HepG2 (cell line): ENCODE results near the gene SIGLEC9. TPM values are rescaled to one million over a fixed set of nuclear protein-coding genes. Genes with fewer than 3 reads are reported as not detected.

Experiments used
- ATAC-seq: fragments of 200-7000 bp; cut with Tn5 transposase; 3 replicates; pipeline ENCODE4 v1.9.1; 2020; ENCODE audit warnings: mild to moderate bottlenecking, moderate library complexity
- BruUV-seq: library from RNA; stranded (reverse); fragments of 400-500 nt; replicated peaks from 2 replicates; lab custom pipeline; 2021; lab: Mats Ljungman, UMichigan
- CTCF ChIA-PET: fragments of 300-600 bp; formaldehyde crosslinking; extraction: SDS; loops from one replicate; lab custom pipeline; 2021; ENCODE audit warnings: low total read pairs, inconsistent platforms, low intra/inter-chr PET ratio; lab: Yijun Ruan, JAX
- POLR2A ChIA-PET: fragments of 350-600 bp; sonication (Branson Sonifier 250); formaldehyde crosslinking; loops from one replicate; lab custom pipeline; 2020; ENCODE audit warnings: antibody characterized with exemption, inconsistent platforms; lab: Yijun Ruan, JAX
- DNase-seq: peaks from one replicate; pipeline ENCODE4 v3.0.0-alpha.2; 2015; ENCODE audit warnings: low spot score
- FAIRE-seq: peaks from 3 replicates; lab custom pipeline; 2011; peaks lifted over from hg19 to GRCh38; lab: Jason Lieb, UNC
- H2AFZ ChIP-seq: one replicate; pipeline ENCODE4 v1.6.1; 2011; ENCODE audit warnings: low read length, inconsistent platforms
- H3K27ac ChIP-seq: fragments of 300-600 bp; 3 replicates; pipeline ENCODE4 v1.8.0; 2011; ENCODE audit warnings: mixed run types, mild to moderate bottlenecking, mixed read lengths, low read length, inconsistent platforms; ENCODE audit not compliant: insufficient read depth; ENCODE audit errors: extremely low read length
- H3K27me3 ChIP-seq, 2 experiments: fragments of 200-600 bp in 1 of 2; 2 replicates in 1 of 2; 3 replicates in 1 of 2; pipeline versions ENCODE4 v1.6.0 to v1.8.0; 2011; ENCODE audit warnings: low read length in 2 of 2, mild to moderate bottlenecking in 2 of 2, moderate library complexity in 2 of 2, inconsistent platforms in 1 of 2; ENCODE audit not compliant: insufficient read depth in 2 of 2, control insufficient read depth in 1 of 2
- H3K36me3 ChIP-seq, 2 experiments: fragments of 200-600 bp in 1 of 2; replicated peaks in 1 of 2; 2 replicates in 1 of 2; 3 replicates in 1 of 2; pipeline versions ENCODE4 v1.5.1 to v1.8.0; 2011; ENCODE audit warnings: low read length in 2 of 2, inconsistent platforms in 1 of 2; ENCODE audit not compliant: insufficient read depth in 2 of 2, control insufficient read depth in 1 of 2
- H3K4me1 ChIP-seq: 2 replicates; pipeline ENCODE4 v1.5.1; 2012; ENCODE audit warnings: low read length, inconsistent platforms; ENCODE audit not compliant: insufficient read depth
- H3K4me2 ChIP-seq: 2 replicates; pipeline ENCODE4 v1.6.0; 2011; ENCODE audit warnings: low read depth, low read length, inconsistent platforms
- H3K4me3 ChIP-seq, 3 experiments: fragments of 200-600 bp in 1 of 3; sonication (generic), shearing (Covaris generic) in 1 of 3; replicated peaks in 1 of 3; 2 replicates each; pipeline ENCODE4 v1.5.1; 2011 to 2016; ENCODE audit warnings: low read length in 3 of 3, inconsistent platforms in 2 of 3, low read depth in 2 of 3, mild to moderate bottlenecking in 2 of 3, control low read depth in 1 of 3, mixed read lengths in 1 of 3; ENCODE audit not compliant: insufficient read depth in 1 of 3
- H3K79me2 ChIP-seq: one replicate; pipeline ENCODE4 v1.6.1; 2011; ENCODE audit warnings: low read length, inconsistent platforms; ENCODE audit not compliant: insufficient read depth
- H3K9ac ChIP-seq: 2 replicates; pipeline ENCODE4 v1.6.0; 2011; ENCODE audit warnings: mild to moderate bottlenecking, low read depth, low read length, inconsistent platforms; ENCODE audit not compliant: insufficient read depth
- H3K9me3 ChIP-seq: 2 replicates; pipeline ENCODE4 v1.5.1; 2012; ENCODE audit warnings: mild to moderate bottlenecking, low read length
- H4K20me1 ChIP-seq: 2 replicates; pipeline ENCODE4 v1.6.0; 2011; ENCODE audit warnings: inconsistent platforms, mild to moderate bottlenecking, low read length, moderate library complexity; ENCODE audit not compliant: insufficient read depth
- CCDC6 ChIP-seq: sonication (generic); formaldehyde crosslinking; IDR thresholded peaks from 2 replicates; pipeline ENCODE4 v1.8.1; 2022; ENCODE audit warnings: mild to moderate bottlenecking, missing genetic modification reagents, moderate library complexity
- PPARG ChIP-seq: conservative IDR thresholded peaks from 2 replicates; pipeline ENCODE4 v1.6.1; 2016; ENCODE audit warnings: missing biosample characterization, missing genetic modification reagents
- SCMH1 ChIP-seq: sonication (generic); formaldehyde crosslinking; IDR thresholded peaks from 2 replicates; pipeline ENCODE4 v1.9.0; 2021; ENCODE audit warnings: missing genetic modification reagents, mild to moderate bottlenecking, borderline replicate concordance
- SIX1 ChIP-seq: sonication (generic); formaldehyde crosslinking; IDR thresholded peaks from 2 replicates; pipeline ENCODE4 v1.4.0; 2020; ENCODE audit warnings: missing genetic modification reagents, borderline replicate concordance
- SMC3 ChIP-seq: IDR thresholded peaks from 2 replicates; pipeline ENCODE4 v1.6.1; 2011; ENCODE audit warnings: low read length, improper control_type of control experiment
- TEAD2 ChIP-seq: sonication (generic); formaldehyde crosslinking; IDR thresholded peaks from 2 replicates; pipeline ENCODE4 v1.9.0; 2021; ENCODE audit warnings: missing genetic modification reagents
- YY1 ChIP-seq: IDR thresholded peaks from 2 replicates; pipeline ENCODE4 v1.6.1; 2011; ENCODE audit warnings: low read length, low read depth, moderate library complexity, mild to moderate bottlenecking; ENCODE audit not compliant: insufficient read depth, insufficient replicate concordance
- ZBTB46 ChIP-seq: sonication (generic); formaldehyde crosslinking; IDR thresholded peaks from 2 replicates; pipeline ENCODE4 v1.4.0; 2020; ENCODE audit warnings: mild to moderate bottlenecking, missing genetic modification reagents, borderline replicate concordance
- ZNF577 ChIP-seq: sonication (generic); formaldehyde crosslinking; IDR thresholded peaks from 2 replicates; pipeline ENCODE4 v1.4.0; 2020; ENCODE audit warnings: mild to moderate bottlenecking, low read depth, missing genetic modification reagents, borderline replicate concordance
- WGBS: methylation state at CpG from one replicate; pipeline ENCODE4 v1.1.6; 2017; ENCODE audit warnings: low lambda C conversion rate; 5-methylcytosine and 5-hydroxymethylcytosine counted together
- in situ Hi-C: cut with HindIII; loops from 2 replicates; pipeline ENCODE4 v1.10.0; 2017; ENCODE audit warnings: low pct_unique_long_range_greater_than_20kb; ENCODE audit not compliant: extremely low pct_ligation_motif_present
- intact Hi-C: fragments of 100-400 bp; cut with micrococcal nuclease; formaldehyde crosslinking; loops from one replicate; pipeline ENCODE4 v1.10.0; 2022; ENCODE audit not compliant: unreplicated experiment
- polyA plus RNA-seq, 8 experiments: library from polyadenylated mRNA; depleted of rRNA in 3 of 8; stranded (reverse) in 7 of 8; unstranded in 1 of 8; fragments of >200 nt; fragmentation: Illumina TruSeq in 4 of 8; extraction: Trizol in 4 of 8; gene quantifications; 2 replicates each; pipeline versions ENCODE4 v1.2.1 to v1.2.3, GENCODE V29; 2011 to 2016; ENCODE audit warnings: low read depth in 4 of 8, missing spikeins in 1 of 8, mixed read lengths in 1 of 8; ENCODE audit not compliant: insufficient read depth in 1 of 8
- total RNA-seq, 5 experiments: library from RNA; depleted of rRNA; stranded (reverse); fragments of >200 nt; fragmentation: Illumina TruSeq; extraction: Trizol; gene quantifications; 2 replicates each; pipeline ENCODE4 v1.2.3, GENCODE V29; 2016; ENCODE audit warnings: low read depth in 1 of 5
- TF ChIP-seq, protein P1 (sequence below): sonication (generic); formaldehyde crosslinking; IDR thresholded peaks from 2 replicates; pipeline ENCODE4 v1.4.0; 2020; ENCODE audit warnings: missing genetic modification reagents
- TF ChIP-seq, protein P2 (sequence below): sonication (generic); formaldehyde crosslinking; IDR thresholded peaks from 2 replicates; pipeline ENCODE4 v1.5.0; 2020; ENCODE audit warnings: missing genetic modification reagents
- TF ChIP-seq, protein P3 (sequence below): sonication (generic); formaldehyde crosslinking; IDR thresholded peaks from 2 replicates; pipeline ENCODE4 v1.4.0; 2020; ENCODE audit warnings: missing genetic modification reagents

Gene SIGLEC9
- total and polyA plus RNA-seq, 2 of the 13 experiments (the other 11 are each of a cell fraction or from before 2014, with no cell fraction given) = not detected

GRCh38 chr19:51097796-51098195 is 26.9 kb upstream of the SIGLEC9 start:
- FAIRE-seq (no peak), DNase-seq (no peak), ATAC-seq (no peak)
- peaks cover 3 to 15% of the 10 kb centered on the region in 2 experiments; a peak in 3 of 5 replicates for H3K36me3 ChIP-seq
- H3K9ac ChIP-seq = no peak overlapping the region
- POLR2A ChIA-PET = no interaction called here
- H3K79me2 ChIP-seq = no peaks in the 10 kb centered on the region
- intact Hi-C loops = no loop called here
- H3K27me3 ChIP-seq = no peaks in the 10 kb centered on the region; a peak in 1 of 5 replicates
- 87% methylated on average over 19 of the region's 20 CpGs for WGBS
- H3K27ac ChIP-seq = no peak overlapping the region
- in situ Hi-C loops = loop anchor here (25.0 kb wide), 1 partner anchor 160 kb away; no protein-coding TSS in a partner anchor
- H3K4me3 ChIP-seq = no peak overlapping the region
- CTCF ChIA-PET = interaction anchor here (2.9 kb wide), 1 partner anchor 77 kb away, joined by 16 read pairs; no protein-coding TSS in a partner anchor
- H2AFZ ChIP-seq = no peak overlapping the region
- H3K9me3 ChIP-seq = no peaks in the 10 kb centered on the region
- BruUV-seq = no TSS peak
- peaks cover 17% of the 10 kb centered on the region for H3K4me1 ChIP-seq
- 0 out of 2 replicates have a peak, but pooled peaks cover 3% of the 10 kb centered on the region for H4K20me1 ChIP-seq
- no peak overlapping the region for H3K4me2 ChIP-seq
- TF ChIP-seq, protein P1, sequence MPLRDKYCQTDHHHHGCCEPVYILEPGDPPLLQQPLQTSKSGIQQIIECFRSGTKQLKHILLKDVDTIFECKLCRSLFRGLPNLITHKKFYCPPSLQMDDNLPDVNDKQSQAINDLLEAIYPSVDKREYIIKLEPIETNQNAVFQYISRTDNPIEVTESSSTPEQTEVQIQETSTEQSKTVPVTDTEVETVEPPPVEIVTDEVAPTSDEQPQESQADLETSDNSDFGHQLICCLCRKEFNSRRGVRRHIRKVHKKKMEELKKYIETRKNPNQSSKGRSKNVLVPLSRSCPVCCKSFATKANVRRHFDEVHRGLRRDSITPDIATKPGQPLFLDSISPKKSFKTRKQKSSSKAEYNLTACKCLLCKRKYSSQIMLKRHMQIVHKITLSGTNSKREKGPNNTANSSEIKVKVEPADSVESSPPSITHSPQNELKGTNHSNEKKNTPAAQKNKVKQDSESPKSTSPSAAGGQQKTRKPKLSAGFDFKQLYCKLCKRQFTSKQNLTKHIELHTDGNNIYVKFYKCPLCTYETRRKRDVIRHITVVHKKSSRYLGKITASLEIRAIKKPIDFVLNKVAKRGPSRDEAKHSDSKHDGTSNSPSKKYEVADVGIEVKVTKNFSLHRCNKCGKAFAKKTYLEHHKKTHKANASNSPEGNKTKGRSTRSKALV (CRISPR knock-in tag) = no peak
- TF ChIP-seq YY1 (no peak), ZBTB46 (CRISPR knock-in tag) (no peak), TEAD2 (CRISPR knock-in tag) (no peak), SCMH1 (CRISPR knock-in tag) (no peak), CCDC6 (CRISPR knock-in tag) (no peak), PPARG (CRISPR knock-in tag) (no peak), SMC3 (no peak), ZNF577 (CRISPR knock-in tag) (no peak), SIX1 (no peak)
- TF ChIP-seq, protein P2, sequence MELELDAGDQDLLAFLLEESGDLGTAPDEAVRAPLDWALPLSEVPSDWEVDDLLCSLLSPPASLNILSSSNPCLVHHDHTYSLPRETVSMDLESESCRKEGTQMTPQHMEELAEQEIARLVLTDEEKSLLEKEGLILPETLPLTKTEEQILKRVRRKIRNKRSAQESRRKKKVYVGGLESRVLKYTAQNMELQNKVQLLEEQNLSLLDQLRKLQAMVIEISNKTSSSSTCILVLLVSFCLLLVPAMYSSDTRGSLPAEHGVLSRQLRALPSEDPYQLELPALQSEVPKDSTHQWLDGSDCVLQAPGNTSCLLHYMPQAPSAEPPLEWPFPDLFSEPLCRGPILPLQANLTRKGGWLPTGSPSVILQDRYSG (CRISPR knock-in tag) = no peak
- TF ChIP-seq, protein P3, sequence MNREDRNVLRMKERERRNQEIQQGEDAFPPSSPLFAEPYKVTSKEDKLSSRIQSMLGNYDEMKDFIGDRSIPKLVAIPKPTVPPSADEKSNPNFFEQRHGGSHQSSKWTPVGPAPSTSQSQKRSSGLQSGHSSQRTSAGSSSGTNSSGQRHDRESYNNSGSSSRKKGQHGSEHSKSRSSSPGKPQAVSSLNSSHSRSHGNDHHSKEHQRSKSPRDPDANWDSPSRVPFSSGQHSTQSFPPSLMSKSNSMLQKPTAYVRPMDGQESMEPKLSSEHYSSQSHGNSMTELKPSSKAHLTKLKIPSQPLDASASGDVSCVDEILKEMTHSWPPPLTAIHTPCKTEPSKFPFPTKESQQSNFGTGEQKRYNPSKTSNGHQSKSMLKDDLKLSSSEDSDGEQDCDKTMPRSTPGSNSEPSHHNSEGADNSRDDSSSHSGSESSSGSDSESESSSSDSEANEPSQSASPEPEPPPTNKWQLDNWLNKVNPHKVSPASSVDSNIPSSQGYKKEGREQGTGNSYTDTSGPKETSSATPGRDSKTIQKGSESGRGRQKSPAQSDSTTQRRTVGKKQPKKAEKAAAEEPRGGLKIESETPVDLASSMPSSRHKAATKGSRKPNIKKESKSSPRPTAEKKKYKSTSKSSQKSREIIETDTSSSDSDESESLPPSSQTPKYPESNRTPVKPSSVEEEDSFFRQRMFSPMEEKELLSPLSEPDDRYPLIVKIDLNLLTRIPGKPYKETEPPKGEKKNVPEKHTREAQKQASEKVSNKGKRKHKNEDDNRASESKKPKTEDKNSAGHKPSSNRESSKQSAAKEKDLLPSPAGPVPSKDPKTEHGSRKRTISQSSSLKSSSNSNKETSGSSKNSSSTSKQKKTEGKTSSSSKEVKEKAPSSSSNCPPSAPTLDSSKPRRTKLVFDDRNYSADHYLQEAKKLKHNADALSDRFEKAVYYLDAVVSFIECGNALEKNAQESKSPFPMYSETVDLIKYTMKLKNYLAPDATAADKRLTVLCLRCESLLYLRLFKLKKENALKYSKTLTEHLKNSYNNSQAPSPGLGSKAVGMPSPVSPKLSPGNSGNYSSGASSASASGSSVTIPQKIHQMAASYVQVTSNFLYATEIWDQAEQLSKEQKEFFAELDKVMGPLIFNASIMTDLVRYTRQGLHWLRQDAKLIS (CRISPR knock-in tag) = no peak
